HG02981 (cell line): Measurements from ENCODE around the gene SYTL2.
"Not testable (repeated sequence)": the region's sequence is repeated elsewhere in the genome, so short reads cannot be mapped to it uniquely, and the experiment has no call there.

Experiments used
- ATAC-seq: cut with Tn5 transposase; IDR thresholded peaks from one replicate; pipeline ENCODE4 v1.9.1; 2021; ENCODE audit warnings: mild to moderate bottlenecking, moderate library complexity; ENCODE audit not compliant: unreplicated experiment

The SYTL2 gene

GRCh38 chr11:85661972-85662664, 148.8 kb downstream of the SYTL2 start:
- ATAC-seq = no peak

- no peak for ATAC-seq
These were observed 152.8 kb downstream of the SYTL2 start for GRCh38 chr11:85658180-85658579.

- ATAC-seq = no peak
These were observed 154.2 kb downstream of the SYTL2 start for GRCh38 chr11:85656777-85657176.

GRCh38 chr11:85654343-85654742, 156.6 kb downstream of the SYTL2 start:
- ATAC-seq = not testable (repeated sequence)

- no peak for ATAC-seq
These were observed 158.0 kb downstream of the SYTL2 start for GRCh38 chr11:85652786-85653447.

DNA sequence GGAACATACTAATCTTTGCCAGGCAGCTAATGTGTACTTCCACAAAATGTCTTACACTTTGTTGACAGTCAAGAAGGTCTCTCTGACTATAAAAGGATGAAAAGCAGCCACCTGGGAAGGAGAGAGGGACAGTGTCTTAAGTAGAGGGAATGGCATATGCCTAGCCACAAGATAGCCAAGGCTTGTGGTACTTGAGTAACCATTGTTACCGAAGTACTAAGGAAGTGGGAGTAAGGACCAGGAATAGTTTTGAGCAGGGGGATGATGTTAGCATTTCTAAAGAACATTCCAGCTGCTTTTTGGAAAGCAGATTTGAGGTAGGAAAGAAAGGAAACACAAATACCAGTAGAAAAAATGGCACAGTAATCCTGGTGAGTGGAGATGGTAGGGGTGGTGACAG, 159.8 kb downstream of the SYTL2 start:
- ATAC-seq = no peak

- peak; percentile 100 for ATAC-seq
These were observed 163.2 kb downstream of the SYTL2 start, which contains the start of gene TMEM126A for GRCh38 chr11:85647604-85648299. TMEM126A (plus strand) TSS chr11:85647967; CDS start chr11:85650256, 2,289 bp downstream.

- peak; percentile 4 for ATAC-seq
These were observed 163.9 kb downstream of the SYTL2 start for GRCh38 chr11:85647078-85647477.
